Caki2 (cell line): Measurements from ENCODE around the gene RPS18. TPM values are rescaled to one million over a fixed set of nuclear protein-coding genes. Genes with fewer than 3 reads are reported as not detected.

Source experiments
- DNase-seq: peaks from one replicate; pipeline ENCODE4 v3.0.0-alpha.2; 2015; ENCODE audit warnings: low read depth
- in situ Hi-C: cut with HindIII; loops from 2 replicates; pipeline ENCODE4 v1.10.0; 2016; ENCODE audit warnings: low sequenced_read_pairs, low pct_unique_long_range_greater_than_20kb, mixed read lengths
- total RNA-seq: library from RNA; depleted of rRNA; stranded (reverse); fragments of >200 nt; shearing (Covaris generic); gene quantifications from 2 replicates; pipeline ENCODE4 v1.2.3, GENCODE V29; 2014; ENCODE audit warnings: low replicate concordance

The RPS18 gene
- total RNA-seq, 1 experiment from 2014 or later = 3,205 TPM

DNA sequence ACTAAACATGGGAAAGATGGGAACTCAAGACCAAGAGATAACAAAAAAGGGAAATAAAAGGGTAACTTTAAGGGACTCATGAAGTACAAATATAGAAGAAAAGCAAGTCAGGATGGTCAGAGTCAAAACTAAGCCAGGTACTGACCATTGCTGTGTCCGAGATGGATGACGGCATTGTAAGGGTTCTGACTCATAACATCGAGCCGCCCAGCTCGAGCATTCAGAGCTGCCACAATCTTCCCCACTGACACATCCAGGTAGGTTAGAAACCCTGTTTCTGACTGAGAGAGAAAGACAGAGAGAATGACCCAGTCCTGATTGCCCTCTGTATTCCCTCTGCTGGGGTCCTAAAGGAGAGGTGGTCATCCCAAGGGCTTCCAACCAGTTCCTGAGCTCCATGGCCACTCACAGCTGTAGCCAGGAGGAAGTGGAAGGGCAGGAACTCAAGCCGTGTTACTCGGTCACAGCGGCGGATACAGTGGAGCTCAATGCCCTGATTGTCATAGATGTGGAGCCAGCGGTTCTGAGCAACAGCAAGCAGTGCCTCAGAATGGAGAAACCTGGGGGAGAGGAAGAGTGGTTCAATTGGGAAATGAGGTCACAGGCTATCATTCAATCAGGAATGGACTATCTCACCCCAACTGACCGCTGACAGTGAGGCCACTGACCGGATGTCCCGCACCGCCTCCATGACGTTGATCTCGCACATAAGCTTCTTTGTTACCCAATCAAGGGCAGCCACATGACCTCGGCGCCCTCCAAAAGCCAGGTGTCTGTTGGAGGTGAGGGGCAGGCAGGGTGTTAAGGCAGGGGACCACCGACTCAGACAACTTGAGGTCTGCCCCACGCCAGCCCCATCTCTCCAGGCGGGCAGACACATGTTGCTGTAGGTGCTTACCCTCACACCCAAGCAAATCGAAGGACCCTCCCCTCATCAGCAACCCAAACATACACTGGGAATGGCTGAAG, 15.4 kb downstream of the RPS18 start:
- DNase-seq = no peak
- in situ Hi-C loops = no loop called here

DNA sequence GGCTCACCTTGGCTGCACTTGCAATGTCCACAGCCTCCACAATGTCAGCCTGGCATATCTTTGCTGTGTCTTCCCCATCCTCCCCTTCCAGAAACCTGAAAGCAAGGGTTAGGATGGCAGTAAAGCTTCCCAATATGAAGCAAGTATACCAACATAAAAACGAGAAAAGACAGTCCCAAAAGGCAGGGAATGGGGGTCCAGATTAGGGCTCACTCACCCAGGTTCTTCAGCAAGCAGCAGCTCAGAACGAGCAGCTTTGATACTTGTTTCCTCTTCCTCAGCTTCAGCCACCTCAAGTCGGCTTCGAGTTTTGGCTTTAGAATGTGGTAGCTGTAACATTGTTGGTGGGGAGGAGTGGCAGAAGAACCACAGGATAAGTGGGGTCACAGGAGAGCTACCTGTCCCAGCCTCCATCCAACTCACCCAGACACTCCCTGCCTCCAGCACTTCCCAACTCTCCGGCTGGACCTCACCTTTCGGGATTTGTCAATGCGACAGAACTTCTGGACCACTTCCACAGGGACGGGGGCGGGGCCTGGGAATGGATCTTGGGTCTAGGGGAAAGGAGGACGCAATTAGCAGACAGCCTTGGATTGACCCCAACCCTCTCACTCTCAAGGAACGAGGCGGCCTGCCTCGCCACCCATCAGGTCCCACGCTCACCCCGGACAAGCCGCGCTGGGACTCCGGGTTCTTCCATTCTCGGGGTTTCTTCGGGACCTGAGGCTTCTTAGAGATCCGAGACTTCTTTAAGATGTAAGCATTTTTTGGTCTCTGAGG, 16.5 kb downstream of the RPS18 start:
- no peak for DNase-seq
- in situ Hi-C loops = no loop called here

DNA sequence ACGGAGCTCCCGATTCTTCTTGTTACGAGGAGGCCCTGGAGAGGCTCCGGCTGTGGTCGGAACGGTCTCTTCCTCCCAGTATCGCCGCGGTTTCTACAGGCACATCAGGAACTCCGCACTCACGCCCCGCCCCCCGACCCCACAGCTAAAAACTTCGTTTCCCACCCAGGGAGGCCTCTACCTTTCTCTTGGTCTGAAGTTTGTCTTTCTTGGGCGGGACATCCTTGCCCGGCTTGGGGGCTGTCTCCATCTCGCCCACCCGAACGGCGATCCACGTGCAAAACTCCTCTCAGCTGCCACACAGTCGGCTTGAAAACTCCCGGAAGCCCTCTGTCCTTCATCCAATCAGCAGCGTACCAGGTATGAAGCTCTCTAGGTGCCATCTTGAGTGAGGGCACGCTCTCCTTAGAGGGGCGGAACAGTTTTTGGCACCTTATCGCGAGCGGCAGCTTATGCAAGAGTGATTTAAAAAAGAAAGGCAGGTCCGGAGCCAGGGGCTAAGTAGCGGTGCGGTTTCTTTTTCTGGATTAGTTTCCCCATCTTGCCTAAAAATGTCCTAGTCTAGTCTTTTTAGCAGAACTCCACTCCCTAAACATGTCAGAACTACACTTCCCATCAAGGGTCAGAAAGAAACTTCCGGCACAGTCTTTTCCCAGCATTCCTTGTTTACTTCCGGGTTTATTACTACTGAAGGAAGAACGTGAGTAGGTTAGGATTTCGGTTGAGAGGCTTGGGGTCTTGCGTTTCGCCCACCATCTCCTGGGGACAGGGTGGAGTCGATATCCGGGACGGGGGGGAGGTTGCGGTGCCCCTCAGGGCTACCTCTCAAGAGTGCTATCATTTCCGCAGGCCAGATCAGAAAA, 17.3 kb downstream of the RPS18 start, which contains the start of the genes PFDN6 and WDR46:
PFDN6 (plus strand) TSS at position 681 of the 863 bp plus-strand sequence. CDS start 256 bp downstream, outside the sequence.
WDR46 (minus strand) TSS at position 319 of the 863 bp plus-strand sequence; CDS start at position 250, 69 bp downstream.
- in situ Hi-C loops = no loop called here
- DNase-seq = peak; percentile 94

DNA sequence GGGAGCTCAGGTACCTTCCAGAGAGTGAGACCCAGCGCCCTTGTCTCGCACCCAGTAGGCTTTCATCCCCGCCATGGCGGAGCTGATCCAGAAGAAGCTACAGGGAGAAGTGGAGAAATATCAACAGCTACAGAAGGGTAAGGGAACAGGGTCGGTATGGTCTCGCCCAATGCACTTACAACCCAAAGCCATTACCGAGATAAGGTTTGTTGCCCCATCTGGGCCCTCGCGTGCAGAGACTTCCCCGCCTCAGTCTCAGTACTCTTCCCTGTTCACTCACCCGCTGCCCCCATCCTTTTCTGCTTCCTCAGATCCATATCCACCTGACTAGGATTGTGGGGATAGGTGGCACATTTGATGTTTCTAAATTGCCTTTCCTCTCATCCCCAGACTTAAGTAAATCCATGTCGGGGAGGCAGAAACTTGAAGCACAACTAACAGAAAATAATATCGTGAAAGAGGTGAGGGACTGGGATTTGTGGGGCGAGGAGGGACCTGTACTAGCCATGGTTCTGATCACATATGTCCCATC, 18.0 kb downstream of the RPS18 start:
- in situ Hi-C loops = no loop called here
- DNase-seq = no peak

DNA sequence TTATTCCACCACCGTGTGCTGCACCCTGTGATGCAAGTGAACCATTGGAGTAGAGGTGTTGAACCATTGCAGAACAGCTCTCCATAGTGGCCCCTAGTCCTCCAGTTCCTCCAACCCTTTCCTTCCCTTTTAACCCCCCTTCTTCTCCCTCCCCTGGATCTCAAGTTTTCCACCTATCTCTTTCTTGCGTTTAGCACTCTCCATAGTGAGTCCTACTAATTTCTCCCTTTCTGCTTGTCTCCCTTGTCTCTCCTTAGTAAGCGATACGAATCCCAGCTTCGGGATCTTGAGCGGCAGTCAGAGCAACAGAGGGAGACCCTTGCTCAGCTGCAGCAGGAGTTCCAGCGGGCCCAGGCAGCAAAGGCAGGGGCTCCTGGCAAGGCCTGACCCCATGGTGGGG, 18.6 kb downstream of the RPS18 start:
- DNase-seq = no peak
- in situ Hi-C loops = no loop called here

DNA sequence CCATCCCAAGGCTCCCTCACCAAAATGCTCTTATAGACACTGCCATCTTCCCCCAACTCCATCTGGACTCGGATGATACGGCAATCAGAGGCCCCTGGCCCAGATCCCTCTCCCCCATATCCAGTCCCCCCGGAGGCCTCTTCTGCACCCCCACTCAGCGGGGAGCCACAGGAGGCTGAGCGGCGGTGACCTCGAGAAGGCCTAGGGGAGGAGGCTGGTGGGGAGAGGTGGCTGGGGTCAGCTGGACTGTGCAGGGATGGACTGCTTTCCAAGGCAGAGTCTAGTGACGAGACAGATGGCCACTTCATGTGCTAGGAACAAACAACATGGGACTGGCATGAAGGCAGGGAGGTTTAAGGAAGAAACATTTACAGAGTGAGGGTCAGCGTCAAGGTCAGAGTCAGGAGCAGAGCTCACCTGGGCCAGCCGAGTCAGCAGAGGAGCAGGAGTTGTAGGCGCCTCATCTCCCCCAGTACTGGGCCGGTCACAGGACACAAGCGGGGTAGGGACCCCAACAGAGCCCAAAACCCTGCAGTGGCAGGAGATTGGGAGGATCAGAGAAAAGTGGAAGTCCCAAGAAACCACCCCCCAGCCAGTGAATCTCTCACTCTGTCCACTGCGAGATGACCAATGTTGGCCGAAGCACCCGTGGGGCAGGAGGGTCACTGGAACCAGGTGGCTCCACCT, 21.3 kb downstream of the RPS18 start:
- no peak for DNase-seq
- in situ Hi-C loops = no loop called here

DNA sequence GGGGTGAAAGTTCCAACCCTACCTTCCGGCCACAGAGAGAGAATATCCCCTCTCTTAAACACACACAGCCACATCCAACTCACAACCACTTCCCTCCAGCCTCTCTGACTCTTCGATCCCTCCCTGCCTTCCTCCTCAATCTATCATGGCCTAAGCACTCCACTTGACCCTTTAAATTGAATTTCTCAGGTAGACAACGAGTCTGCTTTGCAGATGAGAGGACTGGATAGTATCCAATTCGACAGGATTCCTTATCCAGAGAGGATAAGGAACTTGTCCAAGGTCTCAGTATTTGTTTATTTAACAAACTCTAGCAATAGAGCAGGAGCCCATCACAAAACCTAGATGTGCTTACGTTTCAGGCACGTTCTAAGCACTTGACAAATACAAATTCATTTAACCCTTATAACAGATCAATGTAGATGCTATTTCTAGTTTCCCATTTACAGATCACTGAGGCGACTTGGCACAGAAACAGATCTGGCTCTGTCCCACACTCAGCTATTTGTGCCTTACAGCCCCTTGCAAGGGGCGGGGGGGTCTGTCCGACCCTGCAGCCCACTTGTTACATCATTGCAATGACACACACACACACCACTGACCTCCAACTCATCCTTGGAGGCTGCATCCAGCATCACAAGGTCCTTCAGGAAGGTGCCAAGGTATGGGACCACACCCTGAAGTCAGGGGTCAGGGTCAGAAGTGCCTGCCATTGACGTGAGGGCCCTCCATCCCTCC, 22.4 kb downstream of the RPS18 start:
- in situ Hi-C loops = no loop called here
- no peak for DNase-seq

DNA sequence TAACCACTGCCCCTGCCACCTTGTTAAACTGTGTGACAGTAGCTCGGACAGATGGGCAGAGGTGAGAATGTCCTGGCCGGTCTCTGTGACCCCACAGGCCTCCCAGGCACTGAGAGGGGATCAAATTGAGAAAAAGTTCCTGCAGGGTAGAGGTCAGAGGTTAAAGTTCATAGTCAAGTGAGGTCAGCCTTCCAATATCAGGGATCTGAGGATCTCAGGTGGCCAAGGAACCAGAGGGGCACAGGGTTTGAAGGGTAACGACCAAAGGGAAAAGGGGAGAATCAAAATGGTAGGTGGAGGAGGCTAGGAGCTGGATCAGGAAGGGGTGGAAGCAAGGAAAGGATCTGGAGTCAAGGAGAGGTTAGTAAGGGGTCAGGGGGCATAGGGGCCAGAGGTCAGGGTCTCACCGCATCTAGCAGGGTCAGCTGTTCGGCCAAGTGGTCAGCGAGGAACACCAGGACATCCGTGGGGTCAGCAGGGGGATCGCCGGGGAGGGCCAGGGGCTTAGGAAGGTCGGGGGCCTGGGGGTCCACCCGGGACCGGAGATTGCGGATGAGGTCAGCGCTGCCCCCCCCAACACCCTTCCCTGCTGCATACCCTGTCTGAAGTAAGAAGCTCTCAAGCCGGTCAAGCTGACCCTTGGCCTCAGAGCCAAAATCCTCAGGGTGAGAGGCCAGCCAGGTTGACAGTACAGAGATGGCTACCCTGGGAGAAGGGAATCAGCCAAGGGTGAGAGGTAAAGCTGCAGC, 23.9 kb downstream of the RPS18 start:
- DNase-seq = no peak
- in situ Hi-C loops = no loop called here

DNA sequence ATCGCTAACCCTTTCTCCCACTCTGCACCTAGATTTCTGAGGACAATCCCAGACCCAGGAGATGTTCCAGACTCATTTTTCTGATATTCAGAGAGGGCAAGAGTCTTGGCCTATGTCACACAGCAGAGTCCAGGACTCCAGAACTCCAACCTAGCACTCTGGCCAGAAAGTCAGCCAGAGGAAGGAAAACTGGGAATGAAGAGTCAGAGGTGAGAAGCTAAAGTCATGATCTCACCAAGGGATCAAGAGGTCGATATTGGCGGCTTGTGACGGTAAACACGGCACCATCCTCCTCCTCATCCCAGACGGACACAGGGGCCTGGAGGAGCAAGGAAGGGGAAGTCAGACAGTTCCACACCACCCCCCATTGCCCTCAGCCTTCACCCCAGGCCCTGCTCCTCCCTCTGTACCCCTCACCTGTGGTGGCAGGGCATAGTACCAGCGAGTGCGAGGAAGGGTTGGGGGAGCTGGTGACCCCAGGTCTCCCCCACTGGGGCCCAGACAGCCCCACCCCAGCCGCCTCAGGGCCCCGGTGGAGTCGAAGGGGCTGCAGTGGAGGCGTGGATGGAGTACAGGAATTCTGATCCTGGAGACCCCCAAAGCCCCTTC, 25.0 kb downstream of the RPS18 start:
- in situ Hi-C loops = no loop called here
- no peak for DNase-seq

DNA sequence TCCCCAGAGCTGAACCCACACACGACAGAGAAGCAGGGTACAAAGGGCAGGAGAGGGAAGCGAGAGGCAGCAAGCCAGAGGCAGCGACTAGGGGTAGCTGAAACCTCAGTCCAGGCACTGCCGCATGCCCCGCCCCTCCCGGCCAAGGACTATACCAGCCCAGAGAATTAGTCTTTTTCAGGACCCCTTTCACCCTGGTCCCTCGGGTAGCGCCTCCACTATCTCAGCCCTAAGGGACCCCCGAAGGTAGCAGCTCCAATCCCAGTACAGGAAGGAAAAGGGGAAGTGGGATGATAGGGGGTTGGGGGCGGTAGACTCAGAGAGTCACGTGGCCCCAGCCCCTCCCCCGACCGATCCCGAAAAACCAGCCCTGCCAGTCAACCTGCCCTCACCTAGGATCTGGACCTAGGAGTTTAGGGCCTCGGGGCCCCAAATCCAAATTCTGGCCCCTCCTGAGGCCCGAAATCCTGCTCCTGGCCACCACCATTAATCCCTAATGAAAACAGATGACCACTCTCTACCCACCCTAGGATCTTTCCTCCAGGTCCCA, 25.6 kb downstream of the RPS18 start:
- DNase-seq = no peak
- in situ Hi-C loops = no loop called here

DNA sequence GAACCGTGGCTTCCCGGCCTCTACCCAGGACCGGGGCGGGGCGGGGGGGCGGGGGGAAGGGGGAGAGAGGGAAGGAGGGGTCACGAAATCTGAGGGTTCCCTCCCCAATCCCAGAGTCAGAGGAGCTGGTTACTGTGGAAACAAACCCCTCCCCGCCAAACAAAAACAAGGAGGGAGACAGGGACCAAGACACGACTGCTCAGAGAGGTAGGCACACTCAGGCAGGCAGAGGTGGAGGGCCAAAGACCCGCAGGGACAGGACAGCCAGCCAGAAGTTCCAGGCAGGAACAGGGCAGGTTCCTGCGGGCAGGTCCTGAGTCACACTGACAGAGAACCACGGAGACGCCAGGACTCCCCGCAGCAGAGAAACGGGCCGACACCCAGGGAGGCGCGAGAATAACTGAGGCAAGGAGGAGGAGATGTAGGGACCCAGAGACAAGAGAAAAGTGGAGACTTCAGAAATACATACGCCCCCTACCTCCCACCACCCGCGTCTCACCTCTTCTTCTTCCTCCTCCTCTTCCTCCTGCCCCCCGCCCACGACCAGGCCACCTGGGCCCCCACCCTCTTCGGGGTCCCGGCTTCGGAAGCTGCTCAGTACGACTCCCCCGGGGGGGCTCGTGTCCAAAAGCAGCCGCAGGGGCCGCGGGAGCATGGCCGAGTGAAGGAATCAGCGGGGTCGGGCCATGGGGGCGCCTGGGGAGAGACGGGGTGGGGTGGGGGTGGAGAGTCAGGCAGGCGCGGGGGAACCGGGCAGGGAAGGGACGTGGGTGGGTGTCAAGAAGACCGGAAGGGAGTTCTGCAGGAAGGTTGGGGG, 26.3 kb downstream of the RPS18 start:
- DNase-seq = peak; percentile 82
- in situ Hi-C loops = no loop called here

DNA sequence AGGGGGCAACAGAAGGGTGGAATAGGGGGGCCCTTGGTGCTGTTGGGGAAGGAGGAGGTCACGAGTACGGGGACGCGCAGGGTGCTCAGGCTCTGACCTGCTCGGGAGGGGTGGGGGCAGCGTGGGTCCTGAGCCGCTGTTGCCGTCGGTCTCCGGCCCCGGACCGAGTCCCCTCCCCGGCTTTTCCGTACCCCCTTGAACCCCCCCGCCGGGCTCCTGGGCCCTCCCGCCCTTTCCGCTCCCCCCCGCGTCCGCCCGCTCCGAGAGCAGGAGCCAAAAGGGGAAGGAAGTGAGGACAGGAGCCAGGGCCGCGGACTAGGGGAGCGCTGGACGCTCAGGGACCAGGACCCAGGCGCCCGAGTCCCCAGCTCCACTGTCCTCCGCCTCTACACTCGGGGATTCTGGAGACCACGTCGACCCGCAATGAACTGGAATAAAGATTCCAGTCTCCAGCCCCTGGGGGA, 26.9 kb downstream of the RPS18 start, which contains the start of gene RGL2:
RGL2 (minus strand) TSS at position 170 of the 464 bp plus-strand sequence. CDS start 332 bp downstream, outside the sequence.
- in situ Hi-C loops = no loop called here
- DNase-seq = no peak

DNA sequence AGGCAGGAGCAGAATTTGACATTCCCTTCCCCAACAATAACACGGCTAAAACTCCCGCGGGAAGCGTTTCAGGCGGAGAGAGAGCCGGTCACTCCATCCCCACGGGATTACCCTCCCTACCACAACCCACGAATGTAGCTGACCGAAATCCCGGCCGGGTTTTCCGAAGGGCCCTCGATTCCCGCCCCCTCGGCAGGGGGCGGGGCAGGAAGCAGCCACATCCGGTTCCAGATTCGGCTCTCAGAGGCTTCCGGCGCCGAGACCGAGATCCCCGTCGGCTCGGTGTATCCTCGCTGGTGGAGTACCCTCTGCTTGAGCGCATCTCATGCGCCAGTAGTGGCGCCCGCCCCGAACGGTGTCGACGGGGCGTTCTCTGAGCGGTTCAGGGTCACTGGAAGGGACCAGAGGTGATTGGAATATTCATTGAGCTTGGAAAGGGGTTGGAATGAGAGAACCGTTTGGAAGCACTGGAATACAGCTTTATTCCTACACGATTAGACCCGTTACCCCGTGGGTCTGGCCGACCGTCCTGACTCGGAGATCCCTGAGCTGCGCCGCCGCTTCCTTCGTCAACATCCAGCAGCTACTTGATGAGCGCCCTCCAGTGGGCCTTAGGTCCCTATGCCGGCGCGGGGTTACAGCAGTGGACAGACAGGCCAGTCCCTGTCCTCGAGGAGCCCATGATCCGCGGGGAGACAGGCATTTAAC, 27.5 kb downstream of the RPS18 start:
- in situ Hi-C loops = no loop called here
- DNase-seq = peak; percentile 91

DNA sequence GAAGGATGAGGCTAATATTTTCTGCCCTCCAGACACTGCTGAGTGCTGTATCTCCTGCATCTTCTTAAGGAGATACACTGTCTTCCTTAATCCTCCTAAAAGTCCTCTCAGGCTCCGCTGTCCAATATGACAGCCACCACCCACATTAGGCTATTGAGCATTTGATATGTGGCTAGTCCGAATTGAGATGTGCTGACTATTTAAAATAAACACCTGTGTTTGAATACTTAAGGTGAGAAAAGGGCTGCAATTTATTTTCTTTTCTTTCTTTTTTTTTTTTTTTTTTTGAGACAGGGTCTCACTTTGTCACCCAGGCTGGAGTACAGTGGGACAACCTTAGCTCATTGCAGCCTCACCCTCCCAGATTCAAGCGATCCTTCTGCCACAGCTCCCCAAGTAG, 30.0 kb downstream of the RPS18 start:
- DNase-seq = no peak
- in situ Hi-C loops = no loop called here
